Duodenal mucosa (tissue), 2 donors: ENCODE results near the gene TYW1B.
"Not testable (repeated sequence)": the region's sequence is repeated elsewhere in the genome, so short reads cannot be mapped to it uniquely, and the experiment has no call there.

ENCODE experiments used
- H3K27ac ChIP-seq: one replicate; pipeline ENCODE4 v1.7.0; 2013; ENCODE audit warnings: low read depth, low read length
- H3K27me3 ChIP-seq, 2 donors: one replicate each; pipeline ENCODE4 v1.7.0; 2013; ENCODE audit warnings: low read length in 2 of 2, control low read depth in 1 of 2; ENCODE audit not compliant: insufficient read depth in 2 of 2, control insufficient read depth in 1 of 2
- H3K36me3 ChIP-seq, 2 donors: one replicate each; pipeline ENCODE4 v1.7.0; 2013; ENCODE audit warnings: low read length in 2 of 2, control low read depth in 1 of 2; ENCODE audit not compliant: insufficient read depth in 2 of 2, control insufficient read depth in 1 of 2
- H3K4me1 ChIP-seq, 2 donors: one replicate each; pipeline ENCODE4 v1.7.0; 2013; ENCODE audit warnings: low read length in 2 of 2, control low read depth in 1 of 2; ENCODE audit not compliant: insufficient read depth in 2 of 2, control insufficient read depth in 1 of 2
- H3K4me3 ChIP-seq, 2 donors: one replicate each; pipeline ENCODE4 v1.7.0; 2013; ENCODE audit warnings: low read length in 2 of 2, low read depth in 1 of 2
- H3K9ac ChIP-seq, 2 donors: one replicate each; pipeline ENCODE4 v1.7.0; 2013; ENCODE audit warnings: low read length in 2 of 2, low read depth in 1 of 2
- H3K9me3 ChIP-seq, 2 donors: one replicate each; pipeline ENCODE4 v1.7.0; 2013; ENCODE audit warnings: low read length in 2 of 2, control low read depth in 1 of 2; ENCODE audit not compliant: control insufficient read depth in 1 of 2

TYW1B gene

DNA sequence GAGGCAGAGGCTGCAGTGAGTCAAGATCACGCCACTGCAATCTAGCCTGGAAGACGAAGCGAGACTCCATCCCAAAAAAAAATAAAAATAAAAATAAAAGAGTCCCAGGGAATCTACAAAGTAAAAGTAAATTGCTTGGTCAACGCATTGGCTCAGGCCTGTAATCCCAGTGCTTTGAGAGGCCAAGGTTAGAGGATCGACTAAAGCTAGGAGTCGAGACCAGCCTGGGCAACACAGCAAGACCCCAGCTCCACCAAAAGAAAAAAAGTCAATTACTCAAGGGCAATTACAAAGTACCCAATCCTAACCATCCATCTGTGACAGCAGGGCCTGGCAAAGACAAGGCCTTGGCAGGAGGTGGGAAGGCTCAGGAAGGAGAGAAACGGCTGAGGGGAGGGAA is 288.3 kb downstream of the TYW1B start:
- Histone ChIP-seq H3K9me3 (no peaks in the 10 kb centered on the region), H3K27me3 (no peaks in the 10 kb centered on the region), H3K4me1 (no peaks in the 10 kb centered on the region), H3K27ac (no peak overlapping the region), H3K9ac (no peak overlapping the region), H3K4me3 (no peak overlapping the region), H3K36me3 (no peaks in the 10 kb centered on the region)

DNA sequence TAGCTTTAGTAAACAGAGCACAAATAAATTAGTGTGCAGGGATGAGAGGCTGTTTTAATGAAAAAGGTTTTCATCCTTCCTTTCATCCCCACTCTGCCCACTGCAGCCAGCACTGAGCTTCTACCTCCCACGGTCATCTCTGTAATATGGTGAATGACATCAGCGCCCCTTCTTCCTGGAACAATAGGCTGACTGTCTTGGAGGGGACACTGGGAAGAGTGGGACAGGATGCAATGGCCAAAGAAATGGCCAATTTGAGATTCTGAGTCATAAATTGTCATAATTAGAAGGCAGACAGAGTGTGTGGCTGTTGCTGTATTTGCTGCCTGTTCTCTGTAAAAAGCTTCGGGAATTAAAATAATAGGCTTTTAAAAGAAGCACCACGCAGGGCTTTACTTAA is 289.1 kb downstream of the TYW1B start:
- Histone ChIP-seq H3K36me3 (no peaks in the 10 kb centered on the region), H3K9me3 (no peaks in the 10 kb centered on the region), H3K4me3 (no peak overlapping the region), H3K9ac (no peak overlapping the region), H3K27me3 (no peaks in the 10 kb centered on the region), H3K27ac (no peak overlapping the region), H3K4me1 (no peaks in the 10 kb centered on the region)

DNA sequence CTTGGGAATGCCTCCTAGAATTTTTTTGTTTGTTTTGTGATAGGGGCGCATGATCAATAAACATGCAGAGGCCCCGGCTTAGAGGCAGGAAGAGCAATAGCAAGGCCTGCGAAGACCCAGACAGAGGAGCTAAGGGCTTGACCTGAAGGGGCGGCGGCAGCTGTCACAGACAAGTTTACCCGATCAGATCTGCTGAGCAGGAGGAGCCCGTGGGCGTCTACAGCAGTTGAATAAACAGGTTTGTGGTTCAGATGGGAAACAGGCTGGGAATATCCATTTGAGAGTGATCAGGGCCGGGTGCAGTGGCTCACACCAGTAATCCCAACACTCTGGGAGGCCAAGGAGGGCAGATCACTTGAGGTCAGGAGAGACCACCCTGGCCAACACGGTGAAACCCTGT is 289.9 kb downstream of the TYW1B start:
- Histone ChIP-seq H3K9me3 (no peaks in the 10 kb centered on the region), H3K9ac (no peak overlapping the region), H3K27me3 (no peaks in the 10 kb centered on the region), H3K4me3 (no peak overlapping the region), H3K4me1 (no peaks in the 10 kb centered on the region), H3K27ac (no peak overlapping the region), H3K36me3 (no peaks in the 10 kb centered on the region)

DNA sequence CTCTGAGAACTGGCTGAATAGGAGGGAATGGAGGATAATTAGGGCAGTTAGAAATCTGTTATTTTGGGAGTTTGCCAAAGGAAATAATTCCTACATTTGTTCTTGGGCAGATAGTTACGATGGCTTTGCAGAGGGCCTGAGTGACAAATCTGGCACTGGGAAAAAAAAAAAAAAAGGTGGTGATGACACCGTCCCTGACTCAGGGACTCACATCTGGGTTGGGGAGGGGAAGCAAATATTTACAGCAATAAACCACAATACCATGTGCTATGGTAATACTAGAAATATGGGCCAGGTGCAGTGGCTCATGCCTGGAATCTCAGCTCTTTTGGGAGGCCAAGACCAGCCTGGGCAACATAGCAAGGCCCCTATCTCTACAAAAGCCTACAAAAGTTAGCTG is 292.0 kb downstream of the TYW1B start:
- not testable (repeated sequence) for H3K36me3 ChIP-seq, H3K4me3 ChIP-seq, H3K9me3 ChIP-seq, H3K27ac ChIP-seq, H3K9ac ChIP-seq, H3K4me1 ChIP-seq, H3K27me3 ChIP-seq

DNA sequence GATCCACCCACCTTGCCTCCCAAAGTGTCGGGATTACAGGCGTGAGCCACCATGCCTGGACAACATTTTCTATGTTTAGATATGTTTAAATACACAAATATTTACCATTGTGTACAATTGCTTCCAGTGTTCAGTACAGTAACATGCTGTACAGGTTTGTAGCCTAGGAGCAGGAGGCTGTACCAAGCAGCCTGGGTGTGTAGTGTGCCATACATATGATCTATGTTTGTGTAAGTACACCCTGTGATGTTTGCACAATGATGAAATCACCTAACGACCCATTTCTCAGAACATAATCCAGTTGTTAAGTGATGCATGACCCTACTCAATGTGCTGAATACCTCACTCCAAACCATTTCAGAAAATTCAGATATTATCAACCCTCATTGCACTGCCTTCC is 297.0 kb downstream of the TYW1B start:
- H3K27me3 ChIP-seq, H3K9me3 ChIP-seq, H3K4me3 ChIP-seq, H3K27ac ChIP-seq, H3K9ac ChIP-seq, H3K36me3 ChIP-seq, H3K4me1 ChIP-seq: not testable (repeated sequence)
